ENCODE data around the gene XRCC2.

Gene XRCC2

GRCh38 chr7:152597507-152597906 is 78.4 kb downstream of the XRCC2 start:
- Histone ChIP-seq H3K9me3 (ENCODE audit: control insufficient read depth in 5 of 5, low read length in 5 of 5) (no peaks in the 10 kb centered on the region), H3K4me3 (ENCODE audit: low read depth in 1 of 5, low read length in 5 of 5) (no peak overlapping the region), H3K36me3 (ENCODE audit: control insufficient read depth in 5 of 5, insufficient read depth in 5 of 5, low read length in 5 of 5) (no peaks in the 10 kb centered on the region), H3K4me1 (ENCODE audit: control insufficient read depth in 5 of 5, insufficient read depth in 5 of 5, low read length in 5 of 5) (no peaks in the 10 kb centered on the region), H3K9ac (ENCODE audit: low read length in 5 of 5) (no peak overlapping the region), H3K27ac (ENCODE audit: low read depth, low read length) (no peak overlapping the region), H3K27me3 (ENCODE audit: control insufficient read depth in 5 of 5, insufficient read depth in 4 of 5, low read length in 5 of 5) (peaks cover 0 to 3% (median 0%) of the 10 kb centered on the region in 5 donors)

GRCh38 chr7:152596824-152597223 is 79.1 kb downstream of the XRCC2 start:
- Histone ChIP-seq H3K27ac (ENCODE audit: low read depth, low read length) (no peak overlapping the region), H3K4me3 (ENCODE audit: low read depth in 1 of 5, low read length in 5 of 5) (no peak overlapping the region), H3K27me3 (ENCODE audit: control insufficient read depth in 5 of 5, insufficient read depth in 4 of 5, low read length in 5 of 5) (peaks cover 0 to 3% (median 0%) of the 10 kb centered on the region in 5 donors), H3K36me3 (ENCODE audit: control insufficient read depth in 5 of 5, insufficient read depth in 5 of 5, low read length in 5 of 5) (no peaks in the 10 kb centered on the region), H3K9me3 (ENCODE audit: control insufficient read depth in 5 of 5, low read length in 5 of 5) (no peaks in the 10 kb centered on the region), H3K4me1 (ENCODE audit: control insufficient read depth in 5 of 5, insufficient read depth in 5 of 5, low read length in 5 of 5) (no peaks in the 10 kb centered on the region), H3K9ac (ENCODE audit: low read length in 5 of 5) (no peak overlapping the region)

Data from subcutaneous abdominal adipose tissue (tissue), 5 donors.